Hematopoietic multipotent progenitor cell treated with erythropoietin and hydrocortisone succinate and interleukin-3 and kit ligand, for 15 days (in vitro differentiated cells): ENCODE data around the gene GM2A.
"Not testable (repeated sequence)": the region's sequence is repeated elsewhere in the genome, so short reads cannot be mapped to it uniquely, and the experiment has no call there.

Experiments used
- DNase-seq: peaks from one replicate; pipeline ENCODE4 v3.0.0-alpha.2; 2015; ENCODE audit warnings: low spot score

Gene GM2A

DNA sequence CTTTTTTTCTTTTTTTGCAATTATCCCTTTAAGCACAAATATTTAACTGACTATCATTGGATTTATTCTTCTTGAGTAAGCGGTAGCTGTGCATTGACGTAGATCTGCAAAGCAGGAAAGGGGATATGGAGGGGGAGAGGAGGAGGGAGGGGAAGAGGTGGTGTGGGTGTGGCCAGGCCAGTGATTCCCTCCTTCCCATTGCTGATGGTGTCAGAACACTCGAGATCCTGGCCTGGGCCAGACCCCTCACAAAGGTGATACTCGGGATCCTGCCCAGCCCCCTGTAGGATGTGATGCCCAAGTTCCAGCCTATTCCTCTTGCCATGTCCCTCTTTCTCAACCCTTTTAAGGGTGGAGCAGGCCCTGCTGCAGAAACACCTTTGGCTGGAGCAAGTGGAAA is 40.6 kb downstream of the GM2A start:
- DNase-seq = no peak

DNA sequence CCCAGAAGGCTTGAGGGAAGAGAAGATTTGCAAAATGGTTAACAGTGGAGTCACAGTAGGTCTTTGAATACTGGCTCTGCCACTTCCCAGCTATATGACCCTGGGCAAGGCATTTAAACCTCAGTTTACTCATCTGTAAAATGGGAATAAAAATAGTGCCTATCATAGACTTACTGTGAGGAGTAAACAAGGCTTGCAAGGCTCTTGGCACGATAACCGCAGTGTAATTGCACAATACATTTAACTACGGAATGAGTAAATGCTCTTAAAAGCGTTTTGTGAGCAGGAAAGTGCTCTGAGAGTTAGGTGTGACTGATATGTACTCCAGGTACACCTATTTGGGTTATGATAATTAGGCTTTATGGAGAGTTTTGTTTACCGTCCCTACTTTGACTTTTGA is 42.2 kb downstream of the GM2A start:
- no peak for DNase-seq

DNA sequence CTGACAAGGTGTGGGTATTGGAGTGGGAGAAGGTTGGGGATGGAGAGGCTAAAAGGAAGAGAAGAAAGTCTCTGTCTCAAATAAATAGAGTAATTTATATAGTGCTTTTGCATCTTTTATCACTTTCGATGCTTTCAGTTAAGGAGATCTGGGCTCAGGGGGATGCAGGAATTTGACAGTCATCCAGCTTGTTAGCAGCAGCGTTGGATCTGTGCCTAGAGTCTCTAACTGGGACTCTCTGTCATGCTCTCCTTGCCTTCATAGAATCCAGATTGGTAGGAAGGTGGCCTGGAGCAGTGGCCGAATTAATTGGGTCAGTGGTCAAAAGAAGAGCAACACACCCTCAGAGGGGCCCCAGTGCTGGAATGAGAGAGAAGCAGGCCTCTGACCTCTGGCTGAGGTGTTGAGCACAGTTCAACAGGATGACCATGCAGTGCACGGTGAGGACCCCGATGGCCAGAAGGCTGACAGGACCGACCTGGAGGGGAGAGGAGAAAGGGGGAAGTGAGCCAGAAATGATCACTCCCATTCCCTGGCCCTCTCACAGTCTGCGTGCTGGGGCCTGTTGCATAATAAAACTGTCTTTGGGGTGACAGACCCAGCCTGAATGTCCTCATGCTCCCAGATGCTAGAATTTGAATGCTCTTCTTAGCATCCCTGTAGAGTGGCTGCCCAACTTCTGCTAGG is 42.9 kb downstream of the GM2A start:
- no peak for DNase-seq

DNA sequence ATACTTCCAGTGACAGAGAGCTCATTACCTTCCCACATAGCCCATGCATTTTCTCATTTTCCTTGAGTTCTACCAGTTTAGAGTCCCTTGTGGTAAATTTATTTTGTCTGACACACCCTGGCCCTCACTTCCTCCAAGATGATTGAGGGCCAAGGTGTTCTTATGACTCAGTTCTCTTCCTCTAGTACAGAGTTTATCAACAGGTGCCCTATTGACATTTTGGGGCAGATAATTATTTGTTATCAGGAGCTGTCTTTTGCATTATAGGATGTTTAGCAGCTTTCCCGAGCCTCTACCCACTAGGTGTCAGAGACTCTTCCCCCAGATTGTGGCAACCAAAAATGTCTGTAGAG is 43.5 kb downstream of the GM2A start:
- no peak for DNase-seq

DNA sequence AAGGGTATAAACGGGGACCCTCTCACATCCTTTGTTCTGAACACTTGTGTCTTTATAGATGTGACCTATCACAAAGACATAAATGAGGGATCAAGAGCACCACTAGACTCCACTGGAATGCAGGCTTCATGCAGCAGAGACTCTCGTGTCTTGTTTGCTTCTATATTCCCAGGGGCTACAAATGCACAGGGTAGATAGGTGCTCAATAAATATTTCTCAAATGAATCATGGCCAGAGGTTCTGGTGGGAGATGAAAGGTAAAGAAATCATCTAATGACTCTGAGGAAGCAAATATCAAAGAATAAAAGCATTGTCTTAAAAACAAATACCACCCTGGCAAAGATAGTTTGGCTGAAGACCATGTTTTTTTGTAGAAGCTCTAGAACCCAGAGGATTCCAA is 44.0 kb downstream of the GM2A start:
- no peak for DNase-seq

DNA sequence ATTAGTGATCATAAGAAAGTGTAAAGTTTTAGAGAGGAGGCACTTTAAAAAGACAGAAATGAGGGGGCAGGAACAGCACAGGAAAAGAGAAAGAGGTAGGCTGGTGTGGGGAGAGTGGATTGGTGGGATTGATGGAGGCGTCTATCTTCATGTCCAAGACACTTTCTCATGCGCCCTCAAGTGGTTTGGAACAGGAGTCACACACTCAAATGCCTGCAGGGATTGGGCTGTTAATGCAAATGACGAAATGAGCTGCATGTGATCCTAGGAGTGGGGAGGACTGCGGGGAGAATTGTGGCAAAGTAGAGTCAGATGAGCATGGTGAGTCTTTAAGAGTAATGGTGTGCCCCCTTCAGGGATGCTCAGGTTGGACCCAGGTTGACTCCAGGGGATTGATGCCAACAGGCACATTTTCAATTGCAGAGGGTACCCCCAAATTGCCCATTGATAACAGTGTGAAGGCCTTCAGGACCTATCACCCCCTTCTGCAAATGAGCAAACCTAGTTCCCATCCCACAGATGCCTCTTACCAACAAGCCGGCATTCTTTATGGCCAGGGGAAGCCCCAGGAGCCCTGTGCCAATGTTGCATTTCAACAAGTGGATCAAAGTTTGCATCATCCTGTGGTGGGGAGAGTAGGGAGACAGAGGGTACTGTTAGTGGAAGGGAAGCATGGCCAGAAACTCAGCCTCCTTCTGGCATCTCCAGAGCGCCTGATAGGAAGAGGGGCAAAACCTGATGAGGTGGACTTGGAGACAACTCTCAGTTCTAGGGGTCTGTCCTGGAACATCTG is 45.3 kb downstream of the GM2A start:
- DNase-seq = no peak

DNA sequence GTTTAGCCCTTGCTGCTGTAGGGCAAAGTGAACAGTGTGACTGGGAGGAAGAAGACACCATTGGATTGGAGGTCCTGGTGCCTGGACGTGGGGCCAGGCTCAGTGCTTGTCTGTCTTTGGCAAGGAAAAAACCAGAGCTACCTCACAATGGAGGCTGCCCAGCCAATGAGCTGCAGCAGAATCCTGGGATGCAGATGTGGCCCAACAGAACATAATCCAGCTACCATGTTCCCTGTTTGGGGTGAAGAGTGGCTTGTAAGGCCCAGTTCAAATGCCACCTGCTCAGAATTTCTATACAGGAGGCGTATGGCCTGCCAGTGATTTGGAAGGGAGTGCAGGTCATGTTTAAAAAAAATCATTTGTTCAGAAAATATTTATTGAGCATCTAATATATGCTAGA is 50.7 kb downstream of the GM2A start, which contains the start of gene SLC36A3:
TSS of gene SLC36A3 (minus strand) at position 101 of the 400 bp plus-strand sequence. CDS start 412 bp downstream, outside the sequence.
- no peak for DNase-seq

DNA sequence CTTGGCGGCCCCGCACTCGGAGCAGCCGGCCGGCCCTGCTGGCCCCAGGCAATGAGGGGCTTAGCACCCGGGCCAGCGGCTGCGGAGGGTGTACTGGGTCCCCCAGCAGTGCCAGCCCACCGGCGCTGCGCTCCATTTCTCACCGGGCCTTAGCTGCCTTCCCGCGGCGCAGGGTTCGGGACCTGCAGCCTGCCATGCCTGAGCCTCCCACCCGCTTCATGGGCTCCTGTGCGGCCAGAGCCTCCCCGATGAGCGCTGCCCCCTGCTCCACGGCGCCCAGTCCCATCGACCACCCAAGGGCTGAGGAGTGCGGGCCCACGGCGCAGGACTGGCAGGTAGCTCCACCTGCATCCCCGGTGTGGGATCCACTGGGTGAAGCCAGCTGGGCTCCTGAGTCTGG is 56.3 kb downstream of the GM2A start:
- DNase-seq = not testable (repeated sequence)

DNA sequence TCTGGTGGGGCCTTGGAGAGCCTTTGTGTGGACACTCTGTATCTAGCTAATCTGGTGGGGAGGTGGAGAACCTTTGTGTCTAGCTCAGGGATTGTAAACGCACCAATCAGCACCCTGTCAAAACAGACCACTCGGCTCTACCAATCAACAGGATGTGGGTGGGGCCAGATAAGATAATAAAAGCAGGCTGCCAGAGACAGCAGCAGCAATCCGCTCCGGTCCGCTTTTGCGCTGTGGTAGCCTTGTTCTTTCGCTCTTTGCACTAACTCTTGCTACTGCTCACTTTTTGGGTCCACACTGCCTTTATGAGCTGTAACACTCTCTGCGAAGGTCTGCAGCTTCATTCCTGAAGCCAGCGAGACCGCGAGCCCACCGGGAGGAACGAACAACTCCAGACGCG is 56.8 kb downstream of the GM2A start:
- not testable (repeated sequence) for DNase-seq

DNA sequence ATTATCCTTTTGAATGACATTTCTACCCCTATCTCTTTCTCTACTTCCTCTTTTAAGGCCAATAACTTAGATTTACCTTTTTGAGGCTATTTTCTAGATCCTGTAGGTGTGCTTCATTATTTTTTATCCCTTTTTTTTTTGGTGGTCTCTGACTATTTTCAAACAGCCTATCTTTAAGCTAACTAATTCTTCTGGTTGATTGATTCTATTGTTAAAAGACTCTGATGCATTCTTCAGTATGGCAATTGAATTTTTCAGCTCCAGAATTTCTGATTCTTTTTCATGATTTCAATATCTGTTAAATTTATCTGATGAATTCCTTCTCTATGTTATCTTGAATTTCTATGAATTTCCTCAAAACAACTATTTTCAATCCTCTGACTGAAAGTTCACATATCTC is 57.9 kb downstream of the GM2A start:
- no peak for DNase-seq

DNA sequence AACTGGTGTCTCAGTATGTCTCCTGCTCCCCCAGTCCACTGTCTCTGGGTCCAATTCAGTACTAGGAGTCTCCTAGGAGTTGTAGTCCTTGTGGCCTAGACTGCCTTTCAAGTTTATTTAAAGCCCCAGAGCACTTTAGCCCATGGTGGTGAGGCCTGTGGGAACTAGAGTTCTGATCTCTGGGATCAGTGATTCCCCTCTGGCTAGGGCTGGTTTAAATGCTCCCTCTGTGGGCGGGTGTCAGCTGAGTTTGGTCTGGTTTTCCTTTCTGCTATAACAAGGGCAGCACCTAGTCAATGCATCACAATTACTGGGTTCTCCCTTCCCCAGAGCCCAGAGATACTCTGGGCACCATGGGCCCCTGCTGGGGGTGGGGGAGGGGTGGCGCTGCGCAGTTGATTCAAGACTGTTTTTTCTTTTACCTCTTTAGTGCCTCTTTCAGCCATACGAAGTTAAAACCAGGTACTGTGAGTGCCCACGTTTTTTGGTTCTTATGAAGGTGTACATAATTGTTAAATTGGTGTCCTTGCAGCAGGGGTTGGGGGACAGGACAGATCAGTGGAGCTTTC is 59.9 kb downstream of the GM2A start:
- DNase-seq = no peak

DNA sequence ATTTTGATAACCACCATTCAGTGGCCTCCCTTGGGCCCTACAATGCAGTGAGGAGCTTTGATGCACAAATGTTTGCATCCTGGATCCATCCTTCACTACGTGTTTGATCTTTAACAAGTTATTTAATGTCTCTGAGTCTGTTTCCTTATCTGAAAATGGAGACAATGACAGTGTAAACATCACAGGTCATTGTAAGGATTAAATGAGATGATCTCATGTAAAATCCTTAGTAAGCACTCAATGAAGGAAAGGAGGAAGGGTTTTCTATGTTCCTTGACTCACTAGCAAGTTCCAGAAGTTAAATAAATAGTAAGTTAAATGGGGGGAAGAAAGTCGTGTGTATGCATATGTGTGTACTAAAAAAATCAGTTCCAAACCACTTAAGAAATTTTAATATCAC is 60.4 kb downstream of the GM2A start:
- DNase-seq = no peak

DNA sequence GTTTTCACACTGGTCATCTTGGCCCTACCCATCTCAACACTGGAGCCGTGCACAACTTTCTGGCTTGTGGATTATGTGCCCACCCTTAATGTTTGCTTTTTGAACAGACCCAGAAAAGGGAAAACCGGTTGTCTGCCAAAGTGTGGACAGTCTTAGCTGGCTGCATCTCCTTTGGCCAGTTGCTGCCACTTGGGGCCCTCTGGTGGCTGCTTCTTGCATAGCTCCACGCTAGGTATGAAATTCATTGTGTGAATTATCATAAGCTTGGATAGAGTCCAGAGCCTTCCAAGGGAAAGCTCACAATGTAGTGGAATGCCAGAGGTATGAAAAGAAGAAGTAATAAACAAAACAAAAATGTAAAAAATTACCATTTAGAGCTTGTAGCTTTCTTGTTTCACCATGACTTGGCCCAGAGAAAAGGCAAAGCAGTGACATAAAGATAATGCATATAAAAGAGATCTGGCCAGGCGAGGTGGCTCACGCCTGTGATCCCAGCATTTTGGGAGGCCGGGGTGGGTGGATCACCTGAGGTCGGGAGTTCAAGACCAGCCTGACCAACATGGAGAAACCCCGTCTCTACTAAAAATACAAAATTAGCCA is 63.1 kb downstream of the GM2A start:
- peak; percentile 52 for DNase-seq

DNA sequence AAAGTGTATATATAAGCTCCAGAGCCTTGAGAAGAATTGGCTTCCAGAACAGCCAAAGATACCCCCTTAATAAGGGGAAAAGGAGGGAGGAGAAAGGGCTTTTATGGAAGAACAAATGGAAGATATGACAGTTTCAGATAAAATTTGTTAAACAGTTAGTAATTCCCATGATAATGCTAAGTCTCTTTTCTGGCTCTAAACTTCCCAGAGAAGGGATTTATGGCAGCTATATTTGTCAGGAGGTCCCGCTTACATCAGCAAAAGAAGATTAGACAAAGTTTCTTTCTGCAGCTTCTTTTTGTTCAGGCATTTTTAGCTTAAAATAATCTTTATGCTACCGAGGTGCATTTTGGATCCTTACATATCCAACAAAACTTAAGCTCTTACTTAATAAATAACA is 64.9 kb downstream of the GM2A start:
- DNase-seq = no peak

DNA sequence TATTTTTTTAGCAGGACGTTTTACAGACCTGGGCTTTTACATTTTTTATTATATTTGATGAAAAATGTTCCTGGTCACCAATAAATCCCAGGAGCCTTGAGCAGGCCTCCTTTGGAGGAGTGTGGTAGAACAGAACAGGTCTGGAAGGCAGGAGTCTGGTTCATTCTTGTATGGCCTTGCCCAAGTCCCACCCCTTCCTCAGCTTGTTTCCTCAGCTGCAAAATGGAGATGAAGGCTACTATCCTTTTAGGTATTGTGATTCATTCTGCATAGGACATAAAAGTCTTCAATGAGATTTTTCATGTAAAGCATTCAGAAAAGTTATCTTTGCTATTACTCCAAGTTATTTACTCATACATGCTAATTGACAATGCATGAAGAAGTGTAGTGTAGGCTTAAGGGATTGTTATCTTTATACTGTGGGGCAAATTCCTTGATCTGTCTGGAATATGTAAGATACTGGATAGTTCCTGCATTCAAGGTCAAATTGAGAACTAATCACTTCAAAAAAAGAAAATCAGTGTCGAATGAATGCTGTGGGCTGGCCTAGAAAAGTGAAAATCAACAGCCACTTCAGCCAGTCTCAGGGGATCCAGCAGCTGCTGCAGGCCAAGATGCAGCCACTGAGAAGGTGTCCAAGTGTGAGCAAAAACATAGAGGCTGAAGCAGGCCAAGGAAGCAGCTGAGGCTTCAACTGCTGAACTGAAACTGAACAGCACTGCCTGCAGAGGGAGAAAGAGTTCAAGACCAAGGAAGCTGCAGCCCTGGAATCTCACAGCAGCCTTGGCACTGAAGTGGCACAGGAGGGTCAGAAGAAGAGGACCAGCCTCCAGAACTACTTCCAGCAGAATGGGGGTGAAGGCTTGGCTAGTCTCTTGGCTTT is 66.1 kb downstream of the GM2A start:
- no peak for DNase-seq
